COLO829 (cell line): ENCODE measurements around the gene MTHFD1L.

Experiments
- DNase-seq: peaks from one replicate; pipeline ENCODE4 v3.0.0; 2012; ENCODE audit warnings: low spot score

MTHFD1L gene

DNA sequence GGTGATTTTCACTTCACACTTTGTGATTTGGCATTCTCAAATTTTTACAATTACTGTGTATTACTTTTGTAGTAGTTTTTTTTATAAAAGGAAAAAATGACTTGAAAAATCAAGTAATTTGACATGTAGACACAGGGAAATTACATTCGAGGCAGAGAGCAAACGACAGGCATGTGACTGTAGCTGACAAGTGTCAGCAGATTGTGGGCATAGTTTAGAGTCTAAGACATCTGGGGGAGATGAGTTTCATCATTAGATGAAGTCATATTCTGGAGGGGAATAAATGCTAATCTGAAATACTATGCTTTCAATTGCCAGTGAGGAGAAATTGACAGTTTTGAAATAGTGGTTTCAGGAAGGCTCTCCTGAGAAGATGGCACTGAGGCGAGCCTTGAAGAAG lies 126.0 kb downstream of the MTHFD1L start:
- no peak for DNase-seq

DNA sequence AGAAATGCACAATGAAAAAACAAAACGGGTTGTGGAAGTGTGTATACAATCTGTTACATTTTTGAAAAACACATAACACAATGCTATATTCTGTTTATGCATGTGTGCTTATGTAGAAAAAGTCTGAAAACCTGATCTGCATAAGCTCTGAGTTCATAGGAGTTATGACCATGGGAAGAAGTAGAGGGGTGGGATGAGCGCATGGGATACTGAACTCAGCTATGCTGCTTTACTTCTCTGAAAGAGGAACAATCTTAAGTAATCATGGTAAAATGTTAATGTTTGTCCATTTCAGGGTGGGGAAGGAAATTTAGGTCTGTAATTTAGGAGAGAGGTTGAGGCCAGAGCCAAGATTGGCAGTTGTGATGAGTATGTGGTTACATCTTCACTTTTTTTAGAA lies 126.8 kb downstream of the MTHFD1L start:
- DNase-seq: no peak

DNA sequence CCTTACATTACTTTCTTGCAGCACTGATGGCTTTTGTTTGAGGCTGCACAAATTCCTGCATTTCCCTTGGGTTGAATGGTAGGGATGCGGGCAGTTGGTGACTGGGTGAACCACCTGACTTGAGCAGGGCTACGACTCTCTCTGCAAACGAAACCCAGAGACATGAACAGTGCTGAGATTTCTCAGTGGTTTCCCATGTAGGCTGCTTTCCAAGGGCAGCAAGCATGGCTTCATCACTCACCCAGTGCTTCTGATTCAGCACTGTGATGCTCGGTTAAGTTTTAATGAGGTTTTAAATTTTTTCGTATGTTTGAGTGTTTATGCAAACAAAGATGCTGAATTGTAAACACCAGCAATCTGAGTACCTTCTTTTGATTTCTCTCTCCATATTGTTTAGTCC lies 127.2 kb downstream of the MTHFD1L start:
- DNase-seq: no peak

DNA sequence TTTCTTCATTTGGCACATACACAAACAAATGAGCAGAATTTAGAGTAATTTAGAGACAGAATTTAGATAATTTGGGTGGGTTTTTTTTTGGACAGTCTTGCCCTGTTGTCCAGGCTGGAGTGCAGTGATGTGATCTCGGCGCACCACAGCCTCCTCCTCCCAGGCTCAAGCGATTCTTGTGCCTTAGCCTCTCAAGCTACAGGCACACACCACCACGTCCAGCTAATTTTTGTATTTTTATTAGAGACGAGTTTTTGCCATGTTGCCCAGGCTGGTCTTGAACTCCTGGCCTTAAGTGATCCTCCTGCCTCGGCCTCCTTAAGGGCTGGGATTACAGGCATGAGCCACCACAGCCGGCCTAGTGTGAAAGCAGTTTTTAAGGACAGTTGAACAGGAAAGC lies 127.8 kb downstream of the MTHFD1L start:
- no peak for DNase-seq

GRCh38 chr6:150994026-150994425 lies 128.5 kb downstream of the MTHFD1L start:
- no peak for DNase-seq

- no peak for DNase-seq
These were observed 131.5 kb downstream of the MTHFD1L start for GRCh38 chr6:150996968-150997367.

DNA sequence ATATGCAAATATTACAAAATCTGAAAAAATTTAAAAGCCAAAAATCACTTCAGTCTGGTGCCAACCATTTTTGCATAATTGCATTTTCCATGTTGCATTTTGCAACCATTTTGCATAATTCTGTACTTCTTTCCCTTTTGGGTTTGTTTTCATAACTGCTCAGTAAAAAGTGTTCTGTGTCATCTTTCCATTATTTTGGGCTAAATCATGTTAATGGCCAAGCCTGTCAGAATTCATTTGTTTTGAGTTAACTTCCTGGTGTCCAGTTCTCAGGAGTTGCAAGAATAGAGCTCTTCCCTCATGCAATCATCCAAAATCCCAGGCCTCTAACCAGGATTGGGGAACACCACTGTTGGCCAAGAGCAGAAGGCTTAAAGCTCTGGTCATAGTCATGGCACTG lies 133.6 kb downstream of the MTHFD1L start:
- DNase-seq: no peak

DNA sequence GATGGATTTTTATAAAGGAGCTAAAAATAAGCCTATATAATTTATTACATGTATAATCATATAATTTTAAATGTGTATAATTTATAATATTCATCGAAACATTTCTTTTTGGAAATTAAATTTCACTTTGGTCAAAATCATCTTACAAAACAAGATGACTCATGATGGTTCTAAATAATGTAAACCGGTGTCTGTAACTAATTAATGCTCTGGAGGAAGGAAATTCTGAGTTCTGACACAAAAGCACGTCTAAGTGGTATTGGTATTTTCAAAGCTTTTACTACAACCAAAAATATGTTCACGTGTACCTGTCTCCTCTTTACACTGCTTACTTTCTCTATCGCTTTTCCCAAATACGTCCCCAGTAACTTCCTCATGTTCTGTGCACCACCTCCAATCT lies 134.1 kb downstream of the MTHFD1L start:
- no peak for DNase-seq

GRCh38 chr6:151001387-151002056 lies 136.0 kb downstream of the MTHFD1L start:
- DNase-seq: no peak

- no peak for DNase-seq
These were observed 136.6 kb downstream of the MTHFD1L start for GRCh38 chr6:151002057-151002450.

- DNase-seq: no peak
These were observed 137.0 kb downstream of the MTHFD1L start for GRCh38 chr6:151002491-151002935.

GRCh38 chr6:151004383-151005024 lies 139.0 kb downstream of the MTHFD1L start:
- peak; percentile 39 for DNase-seq

DNA sequence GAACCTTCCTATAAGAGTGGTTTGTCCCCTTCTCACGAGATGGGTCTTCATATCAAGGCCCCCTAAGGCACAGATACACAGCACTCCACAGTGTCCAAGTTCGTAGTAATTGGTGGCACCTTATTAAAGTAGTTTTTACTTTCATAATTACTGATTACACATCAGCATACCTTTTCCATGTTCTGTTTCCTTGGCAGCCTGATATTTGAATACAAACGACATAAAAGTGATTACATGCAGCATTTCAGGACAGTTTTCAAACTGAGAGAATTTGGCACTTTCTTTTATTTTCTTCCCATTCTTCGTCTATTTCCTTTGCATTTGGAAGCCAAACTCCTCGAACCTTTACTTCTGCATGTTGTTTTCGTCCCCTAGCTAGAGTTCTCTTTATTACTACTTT lies 139.7 kb downstream of the MTHFD1L start:
- DNase-seq: no peak

DNA sequence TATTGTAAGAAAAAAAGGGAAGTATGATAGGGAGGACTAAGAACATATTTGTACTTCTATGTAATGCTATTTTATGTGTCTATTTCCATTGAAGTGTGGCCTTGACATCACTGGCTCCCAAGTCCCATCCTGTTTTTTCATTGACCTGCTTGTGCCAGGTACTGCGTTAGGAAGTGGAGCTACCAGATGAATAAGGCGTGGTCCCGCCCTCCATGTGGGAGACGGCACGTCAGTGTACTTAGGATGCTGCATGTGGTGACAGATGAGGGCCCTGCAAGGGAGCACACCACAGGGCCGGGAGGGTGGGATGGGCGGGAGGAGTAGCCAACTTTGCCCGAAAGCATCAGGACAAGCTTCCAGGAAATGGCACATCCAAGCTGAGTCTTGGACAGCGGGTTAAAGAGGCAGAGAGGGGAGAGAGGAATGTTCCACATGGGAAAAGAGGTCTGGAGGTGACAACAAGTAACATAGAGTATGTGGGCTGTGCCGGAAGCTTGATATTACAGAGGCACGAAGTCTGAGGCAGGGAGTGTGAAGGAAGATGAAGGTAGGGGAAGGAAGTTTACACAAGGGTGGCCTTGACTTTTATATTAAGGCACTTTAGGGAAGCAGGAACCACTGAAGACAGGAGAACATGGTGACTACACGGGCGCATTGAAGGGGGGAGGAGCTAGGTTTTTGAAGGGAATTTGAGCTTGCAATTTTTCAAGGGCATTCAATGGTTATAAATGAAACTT lies 140.6 kb downstream of the MTHFD1L start:
- no peak for DNase-seq

DNA sequence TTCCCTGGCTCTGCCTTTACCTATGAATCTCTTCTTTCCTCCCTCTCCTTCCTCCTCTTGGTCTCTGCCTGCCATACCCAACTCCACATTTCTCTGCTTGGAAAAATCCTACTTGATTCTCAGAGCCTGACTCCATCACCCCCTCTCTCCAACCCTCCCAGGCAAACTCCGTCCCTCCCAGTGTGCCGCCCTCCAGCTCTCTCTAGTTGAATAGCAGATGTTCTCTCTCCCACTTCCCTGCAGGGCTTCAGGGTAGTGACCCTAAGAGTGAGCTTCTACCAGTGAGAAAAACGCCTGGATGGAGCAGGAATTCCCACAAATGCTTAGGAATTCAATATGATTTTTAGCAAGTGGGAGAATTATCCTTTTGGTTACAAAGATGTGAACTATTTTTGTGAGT lies 141.6 kb downstream of the MTHFD1L start:
- no peak for DNase-seq

- no peak for DNase-seq
These were observed 142.4 kb downstream of the MTHFD1L start for GRCh38 chr6:151007922-151008321.

- no peak for DNase-seq
These were observed 142.9 kb downstream of the MTHFD1L start for GRCh38 chr6:151008425-151008824.

DNA sequence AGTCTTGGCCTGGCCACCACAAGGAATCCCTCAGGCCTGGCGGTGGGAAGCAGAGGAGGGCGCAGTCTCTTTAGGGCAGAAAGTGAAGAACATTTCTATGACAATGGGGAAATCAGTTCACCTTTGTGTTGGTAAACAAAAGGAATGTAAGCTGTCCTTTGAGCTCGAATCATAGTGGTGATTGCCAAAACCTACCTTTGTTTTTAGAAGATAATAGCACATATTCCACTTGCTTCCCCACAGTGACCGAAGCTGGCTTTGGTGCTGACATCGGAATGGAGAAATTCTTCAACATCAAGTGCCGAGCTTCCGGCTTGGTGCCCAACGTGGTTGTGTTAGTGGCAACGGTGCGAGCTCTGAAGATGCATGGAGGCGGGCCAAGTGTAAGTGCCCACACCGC lies 144.1 kb downstream of the MTHFD1L start:
- DNase-seq: no peak

- no peak for DNase-seq
These were observed 144.6 kb downstream of the MTHFD1L start for GRCh38 chr6:151010071-151010470.

DNA sequence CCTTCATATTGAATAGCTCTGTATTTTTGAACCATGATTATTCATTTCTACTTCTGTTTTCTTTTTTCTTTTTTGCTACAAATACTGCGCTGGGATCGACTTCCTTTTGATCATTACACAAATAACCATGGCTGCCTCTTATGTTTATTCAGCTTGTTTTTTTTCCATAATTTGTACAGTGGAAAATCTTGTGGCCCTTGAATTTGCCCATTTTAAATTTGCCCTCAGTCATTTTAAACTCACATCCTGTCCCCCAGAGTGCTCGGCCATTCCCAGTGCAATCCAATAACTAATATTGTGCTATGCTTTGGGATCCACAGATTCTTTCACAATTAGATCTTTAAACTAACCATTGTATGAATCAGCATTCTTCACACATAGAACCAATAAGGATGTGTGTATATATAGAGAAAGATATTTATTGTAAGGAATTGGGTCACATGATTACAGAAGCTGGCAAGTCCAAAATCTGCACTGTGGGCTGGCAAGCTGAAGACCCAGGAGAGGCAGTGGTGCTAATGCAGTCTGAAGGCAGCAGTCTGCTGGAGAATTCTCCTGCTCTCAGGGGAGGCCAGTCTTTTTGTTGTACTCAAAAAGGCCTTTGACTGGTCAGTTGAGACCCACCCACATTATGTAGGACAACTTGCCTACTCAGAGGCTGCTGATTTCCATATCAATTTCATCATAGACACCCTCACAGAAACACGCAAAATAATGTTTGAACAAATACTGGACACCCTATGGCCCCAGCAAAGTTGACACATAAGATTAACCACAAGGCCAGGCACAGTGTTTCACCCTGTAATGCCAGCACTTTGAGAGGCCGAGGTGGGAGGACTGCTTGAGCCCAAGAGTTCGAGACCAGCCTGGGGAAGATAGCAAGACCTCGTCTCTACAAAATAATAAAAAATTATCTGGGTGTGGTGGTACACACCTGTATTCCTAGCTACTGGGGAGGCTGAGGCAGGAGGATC lies 147.1 kb downstream of the MTHFD1L start:
- DNase-seq: no peak

GRCh38 chr6:151014404-151015100 lies 149.1 kb downstream of the MTHFD1L start:
- peak; percentile 21 for DNase-seq
